ENCODE data around the gene PRDM10.
"Not testable (repeated sequence)": the region's sequence is repeated elsewhere in the genome, so short reads cannot be mapped to it uniquely, and the experiment has no call there.

PRDM10 gene

GRCh38 chr11:130037058-130037457, 34.4 kb upstream of the PRDM10 start:
- 94% methylated on average over 3 of the region's 3 CpGs for WGBS
- no peak overlapping the region for H3K4me3 ChIP-seq (ENCODE audit: low read length)
- peaks cover 6% of the 10 kb centered on the region; the same call in 1 of the 2 replicates for H3K4me1 ChIP-seq (ENCODE audit: insufficient read depth, low read length)
- H3K36me3 ChIP-seq (ENCODE audit: insufficient read depth, low read length): no peaks in the 10 kb centered on the region
- H3K27me3 ChIP-seq (ENCODE audit: insufficient read depth, low read length): no peaks in the 10 kb centered on the region
- H3K9ac ChIP-seq (ENCODE audit: low read depth, low read length): no peak overlapping the region
- H3K27ac ChIP-seq (ENCODE audit: low read depth, low read length): no peak overlapping the region
- H3K9me3 ChIP-seq (ENCODE audit: insufficient read depth, low read depth, low read length): no peaks in the 10 kb centered on the region

- H3K36me3 ChIP-seq (ENCODE audit: insufficient read depth, low read length): no peaks in the 10 kb centered on the region
- H3K4me3 ChIP-seq (ENCODE audit: low read length): no peak overlapping the region
- no peaks in the 10 kb centered on the region for H3K9me3 ChIP-seq (ENCODE audit: insufficient read depth, low read depth, low read length)
- H3K27me3 ChIP-seq (ENCODE audit: insufficient read depth, low read length): no peaks in the 10 kb centered on the region
- H3K9ac ChIP-seq (ENCODE audit: low read depth, low read length): no peak overlapping the region
- H3K27ac ChIP-seq (ENCODE audit: low read depth, low read length): no peak overlapping the region
- H3K4me1 ChIP-seq (ENCODE audit: insufficient read depth, low read length): peaks cover 11% of the 10 kb centered on the region; the same call in 1 of the 2 replicates
Observed at GRCh38 chr11:130034236-130034635, 31.6 kb upstream of the PRDM10 start.

- no peak overlapping the region for H3K27ac ChIP-seq (ENCODE audit: low read depth, low read length)
- H3K36me3 ChIP-seq (ENCODE audit: insufficient read depth, low read length): no peaks in the 10 kb centered on the region
- no peak overlapping the region for H3K9ac ChIP-seq (ENCODE audit: low read depth, low read length)
- H3K9me3 ChIP-seq (ENCODE audit: insufficient read depth, low read depth, low read length): no peaks in the 10 kb centered on the region
- H3K4me1 ChIP-seq (ENCODE audit: insufficient read depth, low read length): peaks cover 11% of the 10 kb centered on the region; the same call in 1 of the 2 replicates
- no peak overlapping the region for H3K4me3 ChIP-seq (ENCODE audit: low read length)
- WGBS: 95% methylated on average over 40 of the region's 44 CpGs
- H3K27me3 ChIP-seq (ENCODE audit: insufficient read depth, low read length): no peaks in the 10 kb centered on the region
Observed at GRCh38 chr11:130032931-130033330, 30.3 kb upstream of the PRDM10 start.

GRCh38 chr11:130031945-130032344, 29.3 kb upstream of the PRDM10 start:
- 96% methylated on average over 2 of the region's 2 CpGs for WGBS
- no peak overlapping the region for H3K9ac ChIP-seq (ENCODE audit: low read depth, low read length)
- H3K4me3 ChIP-seq (ENCODE audit: low read length): no peak overlapping the region
- H3K9me3 ChIP-seq (ENCODE audit: insufficient read depth, low read depth, low read length): no peaks in the 10 kb centered on the region
- H3K27me3 ChIP-seq (ENCODE audit: insufficient read depth, low read length): no peaks in the 10 kb centered on the region
- H3K4me1 ChIP-seq (ENCODE audit: insufficient read depth, low read length): peaks cover 8% of the 10 kb centered on the region; the same call in 1 of the 2 replicates
- H3K27ac ChIP-seq (ENCODE audit: low read depth, low read length): no peak overlapping the region
- H3K36me3 ChIP-seq (ENCODE audit: insufficient read depth, low read length): no peaks in the 10 kb centered on the region

GRCh38 chr11:130031056-130031455, 28.4 kb upstream of the PRDM10 start:
- 77% methylated on average over 1 of the region's 1 CpG for WGBS
- no peaks in the 10 kb centered on the region for H3K36me3 ChIP-seq (ENCODE audit: insufficient read depth, low read length)
- no peak overlapping the region for H3K4me3 ChIP-seq (ENCODE audit: low read length)
- no peaks in the 10 kb centered on the region for H3K27me3 ChIP-seq (ENCODE audit: insufficient read depth, low read length)
- peaks cover 8% of the 10 kb centered on the region; the same call in 1 of the 2 replicates for H3K4me1 ChIP-seq (ENCODE audit: insufficient read depth, low read length)
- no peak overlapping the region for H3K27ac ChIP-seq (ENCODE audit: low read depth, low read length)
- H3K9me3 ChIP-seq (ENCODE audit: insufficient read depth, low read depth, low read length): no peaks in the 10 kb centered on the region
- no peak overlapping the region for H3K9ac ChIP-seq (ENCODE audit: low read depth, low read length)

- 90% methylated on average over 2 of the region's 3 CpGs for whole genome bisulfite sequencing
- no peak overlapping the region for H3K9ac ChIP-seq (ENCODE audit: low read depth, low read length)
- H3K27me3 ChIP-seq (ENCODE audit: insufficient read depth, low read length): no peaks in the 10 kb centered on the region
- H3K36me3 ChIP-seq (ENCODE audit: insufficient read depth, low read length): no peaks in the 10 kb centered on the region
- H3K4me3 ChIP-seq (ENCODE audit: low read length): no peak overlapping the region
- H3K9me3 ChIP-seq (ENCODE audit: insufficient read depth, low read depth, low read length): no peaks in the 10 kb centered on the region
- H3K27ac ChIP-seq (ENCODE audit: low read depth, low read length): no peak overlapping the region
- peaks cover 8% of the 10 kb centered on the region; the same call in 1 of the 2 replicates for H3K4me1 ChIP-seq (ENCODE audit: insufficient read depth, low read length)
Observed at GRCh38 chr11:130029137-130029536, 26.5 kb upstream of the PRDM10 start.

GRCh38 chr11:130025371-130025770, 22.7 kb upstream of the PRDM10 start:
- no peak overlapping the region for H3K9ac ChIP-seq (ENCODE audit: low read depth, low read length)
- no peaks in the 10 kb centered on the region for H3K36me3 ChIP-seq (ENCODE audit: insufficient read depth, low read length)
- H3K27me3 ChIP-seq (ENCODE audit: insufficient read depth, low read length): no peaks in the 10 kb centered on the region
- H3K4me3 ChIP-seq (ENCODE audit: low read length): no peak overlapping the region
- peaks cover 5% of the 10 kb centered on the region; the same call in 1 of the 2 replicates for H3K4me1 ChIP-seq (ENCODE audit: insufficient read depth, low read length)
- H3K9me3 ChIP-seq (ENCODE audit: insufficient read depth, low read depth, low read length): no peaks in the 10 kb centered on the region
- H3K27ac ChIP-seq (ENCODE audit: low read depth, low read length): no peak overlapping the region
- 94% methylated on average over 1 of the region's 1 CpG for WGBS

GRCh38 chr11:130024361-130024760, 21.7 kb upstream of the PRDM10 start:
- Histone ChIP-seq H3K9ac (ENCODE audit: low read depth, low read length) (no peak overlapping the region), H3K36me3 (ENCODE audit: insufficient read depth, low read length) (no peaks in the 10 kb centered on the region), H3K27ac (ENCODE audit: low read depth, low read length) (no peak overlapping the region), H3K9me3 (ENCODE audit: insufficient read depth, low read depth, low read length) (no peaks in the 10 kb centered on the region), H3K27me3 (ENCODE audit: insufficient read depth, low read length) (no peaks in the 10 kb centered on the region), H3K4me3 (ENCODE audit: low read length) (no peak overlapping the region), H3K4me1 (ENCODE audit: insufficient read depth, low read length) (peaks cover 4% of the 10 kb centered on the region; the same call in 1 of the 2 replicates)
- WGBS: no CpG with 5 or more reads among the region's 1 CpG

- Histone ChIP-seq H3K9ac (ENCODE audit: low read depth, low read length) (no peak overlapping the region), H3K27me3 (ENCODE audit: insufficient read depth, low read length) (no peaks in the 10 kb centered on the region), H3K27ac (ENCODE audit: low read depth, low read length) (no peak overlapping the region), H3K36me3 (ENCODE audit: insufficient read depth, low read length) (no peaks in the 10 kb centered on the region), H3K4me3 (ENCODE audit: low read length) (no peak overlapping the region), H3K4me1 (ENCODE audit: insufficient read depth, low read length) (no peaks in the 10 kb centered on the region), H3K9me3 (ENCODE audit: insufficient read depth, low read depth, low read length) (no peaks in the 10 kb centered on the region)
- 89% methylated on average over 2 of the region's 2 CpGs for WGBS
Observed at GRCh38 chr11:130023204-130023603, 20.6 kb upstream of the PRDM10 start.

- Histone ChIP-seq H3K36me3 (ENCODE audit: insufficient read depth, low read length) (no peaks in the 10 kb centered on the region), H3K9ac (ENCODE audit: low read depth, low read length) (no peak overlapping the region), H3K27ac (ENCODE audit: low read depth, low read length) (no peak overlapping the region), H3K4me1 (ENCODE audit: insufficient read depth, low read length) (no peaks in the 10 kb centered on the region), H3K27me3 (ENCODE audit: insufficient read depth, low read length) (no peaks in the 10 kb centered on the region), H3K9me3 (ENCODE audit: insufficient read depth, low read depth, low read length) (no peaks in the 10 kb centered on the region), H3K4me3 (ENCODE audit: low read length) (no peak overlapping the region)
- WGBS: 100% methylated on average over 1 of the region's 2 CpGs
Observed at GRCh38 chr11:130022799-130023198, 20.2 kb upstream of the PRDM10 start.

- H3K27ac ChIP-seq (ENCODE audit: low read depth, low read length); H3K9ac ChIP-seq (ENCODE audit: low read depth, low read length); H3K9me3 ChIP-seq (ENCODE audit: insufficient read depth, low read depth, low read length); H3K27me3 ChIP-seq (ENCODE audit: insufficient read depth, low read length); H3K4me3 ChIP-seq (ENCODE audit: low read length); H3K36me3 ChIP-seq (ENCODE audit: insufficient read depth, low read length); H3K4me1 ChIP-seq (ENCODE audit: insufficient read depth, low read length): not testable (repeated sequence)
- 97% methylated on average over 38 of the region's 38 CpGs for WGBS
Observed at GRCh38 chr11:130021606-130022005, 19.0 kb upstream of the PRDM10 start.

GRCh38 chr11:130020323-130020722, 17.7 kb upstream of the PRDM10 start:
- H3K9ac ChIP-seq (ENCODE audit: low read depth, low read length): no peak overlapping the region
- no peak overlapping the region for H3K4me3 ChIP-seq (ENCODE audit: low read length)
- no peaks in the 10 kb centered on the region for H3K27me3 ChIP-seq (ENCODE audit: insufficient read depth, low read length)
- no peaks in the 10 kb centered on the region for H3K36me3 ChIP-seq (ENCODE audit: insufficient read depth, low read length)
- no peaks in the 10 kb centered on the region for H3K4me1 ChIP-seq (ENCODE audit: insufficient read depth, low read length)
- no peak overlapping the region for H3K27ac ChIP-seq (ENCODE audit: low read depth, low read length)
- WGBS: 76% methylated on average over 4 of the region's 4 CpGs
- peaks cover 2% of the 10 kb centered on the region; the same call in 1 of the 2 replicates for H3K9me3 ChIP-seq (ENCODE audit: insufficient read depth, low read depth, low read length)

All from HUES64 (cell line).